ENCODE data around the gene RCAN3.
A peak's percentile ranks its signal among the peaks of the same experiment; 100 is the strongest.

The RCAN3 gene

DNA sequence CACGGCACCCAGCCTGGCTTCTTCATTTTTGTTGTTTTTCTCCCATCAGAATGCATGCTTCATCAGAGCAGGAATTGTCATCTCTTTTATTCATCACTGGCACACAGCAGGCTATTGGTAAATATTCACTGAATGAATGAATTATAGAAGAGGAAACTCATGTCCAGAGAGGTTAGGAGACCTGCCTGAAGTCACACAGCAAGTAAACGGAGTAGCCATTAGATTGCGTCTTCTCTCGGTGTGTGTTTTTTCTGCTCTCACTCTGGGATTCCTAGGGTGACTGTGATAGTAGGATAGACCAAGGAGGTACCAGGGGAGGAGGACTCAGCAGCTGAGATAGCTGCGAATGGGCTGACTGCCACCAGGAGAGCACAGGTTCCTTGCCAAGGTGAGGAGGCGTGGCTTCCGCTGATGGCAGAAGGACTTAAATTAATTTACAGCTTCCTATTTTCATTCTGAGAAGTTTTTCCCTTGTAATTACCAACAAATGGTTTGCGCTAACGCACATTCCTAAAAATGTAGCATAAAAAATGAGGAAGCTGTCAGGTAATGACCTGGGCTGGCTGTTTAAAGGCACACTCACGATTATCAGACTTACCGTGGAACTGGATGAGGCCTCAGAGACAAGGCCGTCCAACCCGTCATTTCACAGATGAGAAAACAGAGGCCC lies 48.8 kb downstream of the RCAN3 start:
- DNase-seq (ENCODE audit: low read depth), result no peak

DNA sequence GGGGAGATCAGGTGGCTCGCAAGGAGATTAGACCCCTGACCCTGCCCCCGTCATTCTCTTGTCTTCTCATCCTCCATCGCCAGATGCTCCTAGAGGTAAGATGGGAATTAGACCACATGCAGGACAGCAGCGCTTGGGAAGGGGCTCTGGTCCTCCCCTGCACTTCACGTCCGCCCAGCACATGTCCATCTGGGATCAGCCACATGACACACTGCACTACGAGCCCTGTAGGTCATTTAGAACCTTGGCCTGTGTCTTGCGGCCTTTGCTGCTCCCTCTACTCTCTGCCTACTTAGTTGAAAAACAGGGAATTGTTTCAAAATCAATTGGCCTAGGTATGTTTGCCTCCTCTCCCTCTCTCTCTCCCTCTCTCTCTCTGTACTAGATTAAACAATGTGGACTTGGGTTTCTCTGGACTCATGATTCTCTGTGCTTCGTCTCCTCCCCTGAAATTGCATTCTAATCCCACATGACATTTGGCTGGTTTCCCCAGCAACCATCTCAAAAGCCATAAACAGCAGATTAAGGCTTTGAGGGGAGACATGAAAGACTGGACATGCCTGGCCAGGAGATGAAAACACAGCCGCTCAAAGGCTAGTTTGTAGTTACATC lies 49.4 kb downstream of the RCAN3 start:
- peak; percentile 21 for DNase-seq (ENCODE audit: low read depth)

DNA sequence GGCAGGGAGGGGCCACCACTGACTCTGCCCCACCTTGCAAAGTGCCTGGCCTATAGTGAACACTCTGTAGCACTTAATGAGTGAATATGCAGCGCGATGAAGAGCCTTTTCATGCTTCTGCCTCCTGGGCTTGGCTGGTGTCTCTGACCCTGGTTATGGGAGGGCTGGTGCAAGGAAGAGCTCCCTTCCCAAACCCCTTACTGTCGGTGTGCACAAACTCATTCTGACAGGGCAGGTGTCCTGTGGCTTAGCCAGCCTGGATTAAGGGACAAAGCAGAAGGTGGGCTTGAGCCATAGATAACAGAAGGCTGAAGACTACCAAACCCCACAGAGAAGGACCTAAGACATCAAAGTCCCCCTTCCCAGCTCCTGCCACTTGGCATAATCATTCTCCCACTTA lies 51.3 kb downstream of the RCAN3 start:
- no peak for DNase-seq (ENCODE audit: low read depth)

GRCh38 chr1:24554714-24555113 lies 52.1 kb downstream of the RCAN3 start:
- DNase-seq (ENCODE audit: low read depth), result no peak

DNA sequence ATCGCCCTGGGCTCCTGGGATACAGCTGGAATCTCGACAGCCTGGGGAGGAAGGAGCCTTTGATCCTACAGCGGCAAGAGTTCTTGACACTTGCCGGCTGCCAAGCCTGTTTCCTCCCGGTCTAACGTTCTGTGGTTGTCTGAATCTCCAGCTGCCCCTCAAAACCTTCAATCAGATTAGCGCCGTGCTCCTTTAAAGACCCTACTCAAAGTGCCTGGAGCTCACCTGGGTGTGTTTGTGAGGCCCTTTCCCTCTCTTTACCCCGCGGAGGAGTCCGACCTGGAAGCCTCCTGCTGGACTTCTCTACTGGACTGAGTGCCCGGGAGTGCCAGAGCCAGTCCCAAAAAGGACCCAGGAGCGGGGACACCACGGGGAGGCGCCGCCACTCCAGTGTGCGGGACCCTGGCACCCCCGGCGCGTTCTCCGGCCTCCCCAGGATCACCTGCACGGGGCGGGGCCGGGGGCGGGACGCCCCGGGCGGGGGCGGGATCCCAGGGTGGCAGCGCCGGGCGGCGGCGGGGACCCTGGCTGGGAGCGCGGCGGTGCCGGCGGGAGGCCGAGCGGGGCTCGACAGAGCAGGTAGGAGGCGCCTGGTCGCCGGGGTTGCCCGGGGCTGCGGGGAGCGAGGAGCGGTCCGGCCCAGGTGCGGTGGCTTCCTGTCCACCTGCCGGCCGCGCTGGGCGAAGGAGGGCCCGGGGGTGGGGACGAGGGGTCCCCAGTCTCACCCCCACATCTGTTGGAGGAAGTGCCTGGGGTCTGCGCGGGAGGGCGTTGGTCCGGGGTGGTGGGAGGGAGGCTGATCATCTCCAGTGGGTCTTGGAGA lies 53.2 kb downstream of the RCAN3 start, which contains the start of gene NCMAP:
Gene NCMAP (plus strand): TSS at position 497 of the 823 bp plus-strand sequence. CDS start 39,344 bp downstream, outside the sequence.
- no peak for DNase-seq (ENCODE audit: low read depth)

GRCh38 chr1:24556414-24556795 lies 53.8 kb downstream of the RCAN3 start:
- DNase-seq (ENCODE audit: low read depth), result no peak

DNA sequence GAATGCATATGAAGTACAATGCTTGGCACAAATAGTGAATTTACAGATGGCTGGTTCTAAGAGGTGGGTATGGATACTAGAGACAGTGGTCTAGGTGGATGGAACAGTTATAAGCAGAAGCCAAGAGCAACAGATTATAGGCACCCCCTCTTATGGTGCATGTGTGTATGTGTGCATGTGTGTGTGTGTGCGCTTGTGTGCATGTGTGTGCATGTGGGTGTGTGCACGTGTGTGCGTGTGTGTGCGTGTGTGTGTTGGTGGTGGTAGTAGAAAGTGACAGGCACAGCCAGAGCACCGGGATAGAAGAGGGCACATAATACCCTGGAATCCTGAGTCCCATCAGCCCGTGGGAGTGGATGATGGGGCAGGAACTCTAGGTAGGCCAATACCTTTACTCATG lies 54.6 kb downstream of the RCAN3 start:
- no peak for DNase-seq (ENCODE audit: low read depth)

- DNase-seq (ENCODE audit: low read depth), result no peak
Measured at GRCh38 chr1:24557711-24558131, 55.1 kb downstream of the RCAN3 start.

DNA sequence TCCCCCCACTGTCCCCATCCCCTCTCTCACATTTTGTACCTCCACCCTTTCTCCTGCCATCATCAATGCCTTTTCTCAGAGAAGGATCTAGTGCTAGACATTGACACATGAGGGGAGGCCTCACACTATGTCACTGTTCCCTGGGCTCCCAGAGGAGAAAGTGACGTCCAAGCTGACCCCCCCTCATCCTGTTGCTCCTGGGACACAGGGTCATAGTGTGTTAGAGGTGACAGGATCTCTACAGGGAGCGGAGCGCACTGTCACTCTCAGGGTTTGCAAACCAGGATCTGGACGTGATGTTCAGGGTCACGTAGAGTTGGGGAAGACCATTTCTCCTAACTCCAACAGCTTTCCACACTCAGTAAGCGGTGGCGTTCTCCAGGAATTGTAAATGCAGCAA lies 55.8 kb downstream of the RCAN3 start:
- no peak for DNase-seq (ENCODE audit: low read depth)

GRCh38 chr1:24558902-24559791 lies 56.5 kb downstream of the RCAN3 start:
- peak; percentile 56 for DNase-seq (ENCODE audit: low read depth)

- no peak for DNase-seq (ENCODE audit: low read depth)
Measured at GRCh38 chr1:24560361-24560760, 57.7 kb downstream of the RCAN3 start.

DNA sequence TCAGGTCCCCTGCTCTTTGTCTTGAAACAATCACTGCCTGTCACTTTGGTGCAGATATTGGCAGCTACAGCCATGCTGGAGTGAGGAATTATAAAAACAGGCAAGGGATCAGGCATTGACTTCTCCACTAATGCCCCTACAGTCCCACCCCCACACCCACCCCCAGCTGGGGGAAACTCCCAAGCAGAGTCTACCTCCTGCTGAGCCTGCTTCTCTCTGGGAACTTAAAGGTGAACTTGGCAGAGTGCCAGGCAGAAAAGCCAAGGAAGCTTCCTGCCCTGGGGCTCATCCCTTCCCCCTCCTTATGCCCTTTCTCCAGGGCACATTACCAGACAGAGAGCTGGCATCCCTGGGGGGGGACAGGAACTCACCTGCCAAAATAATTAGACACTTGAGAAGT lies 60.0 kb downstream of the RCAN3 start:
- DNase-seq (ENCODE audit: low read depth), result no peak

- no peak for DNase-seq (ENCODE audit: low read depth)
Measured at GRCh38 chr1:24564695-24565094, 62.1 kb downstream of the RCAN3 start.

DNA sequence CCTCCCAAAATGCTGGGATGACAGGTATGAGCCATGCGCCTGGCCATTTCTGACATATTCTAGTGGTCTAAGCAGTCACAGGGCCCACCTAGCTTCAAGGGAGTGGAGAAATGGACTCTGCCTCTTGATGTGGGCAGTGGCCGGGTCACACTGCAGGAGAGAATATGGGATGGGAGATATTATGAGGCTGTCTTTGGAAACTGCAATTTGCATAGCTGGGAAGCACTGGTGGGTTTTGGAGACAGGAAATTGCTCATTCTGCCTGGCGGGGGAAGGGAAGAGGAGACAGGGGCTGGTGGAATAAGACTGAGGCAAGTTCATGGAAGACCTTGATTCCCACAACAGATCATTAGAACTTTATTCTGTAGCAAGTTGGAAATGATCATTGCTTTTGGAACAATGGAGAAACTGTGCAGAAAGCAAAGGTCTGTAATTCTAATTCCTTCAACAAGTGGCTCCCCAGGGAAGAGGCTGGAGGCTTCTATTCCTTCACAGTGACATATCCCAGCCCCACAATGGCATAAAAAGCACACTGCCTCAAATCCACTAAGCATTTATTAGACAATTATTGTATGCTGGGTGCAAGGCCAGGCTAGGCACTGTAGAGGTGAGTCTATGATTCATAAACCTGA lies 63.7 kb downstream of the RCAN3 start:
- DNase-seq (ENCODE audit: low read depth), result no peak

GRCh38 chr1:24567792-24568388 lies 65.3 kb downstream of the RCAN3 start:
- no peak for DNase-seq (ENCODE audit: low read depth)

- no peak for DNase-seq (ENCODE audit: low read depth)
Measured at GRCh38 chr1:24568475-24568874, 65.8 kb downstream of the RCAN3 start.

DNA sequence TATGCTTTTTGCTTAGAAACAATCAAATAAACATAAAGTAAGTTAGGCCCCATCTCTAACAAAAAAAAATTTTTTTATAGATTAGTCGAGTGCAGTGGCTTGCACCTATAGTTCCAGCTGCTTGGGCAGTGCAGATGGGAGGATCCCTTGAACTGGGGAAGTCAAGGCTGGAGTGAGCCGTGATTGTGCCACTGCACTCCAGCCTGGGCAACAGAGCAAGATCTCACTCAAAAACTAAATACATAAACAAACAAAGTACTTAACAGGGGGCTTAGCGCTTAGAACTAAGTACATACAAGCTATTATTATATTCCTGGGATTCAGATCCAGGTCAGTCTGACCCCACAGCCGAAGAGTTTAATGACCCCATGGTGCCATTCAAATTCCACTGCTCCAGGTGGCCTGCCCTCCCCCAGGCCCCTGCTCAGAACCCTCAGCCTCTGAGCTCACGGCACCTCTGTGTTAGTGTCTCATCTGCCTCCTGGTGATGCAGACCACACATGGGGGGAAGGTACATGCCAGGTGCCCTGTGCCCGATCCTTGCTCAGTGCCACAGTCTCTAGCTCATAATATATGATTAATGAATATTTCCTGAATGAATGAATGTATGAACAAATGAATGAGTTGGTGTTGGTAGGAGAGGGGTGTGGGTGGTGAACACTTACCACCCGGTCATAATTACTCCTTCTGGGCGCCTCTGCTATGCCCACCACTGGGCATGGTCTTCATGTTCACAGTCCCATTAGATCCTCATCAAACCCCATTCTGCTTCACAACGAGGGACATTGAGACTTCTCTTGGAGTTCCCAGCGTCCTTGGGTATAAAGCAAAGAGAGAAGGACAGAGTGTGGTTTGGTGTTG lies 67.9 kb downstream of the RCAN3 start:
- DNase-seq (ENCODE audit: low read depth), result no peak

- DNase-seq (ENCODE audit: low read depth), result no peak
Measured at GRCh38 chr1:24572301-24572700, 69.7 kb downstream of the RCAN3 start.

- no peak for DNase-seq (ENCODE audit: low read depth)
Measured at GRCh38 chr1:24575905-24576587, 73.4 kb downstream of the RCAN3 start.

DNA sequence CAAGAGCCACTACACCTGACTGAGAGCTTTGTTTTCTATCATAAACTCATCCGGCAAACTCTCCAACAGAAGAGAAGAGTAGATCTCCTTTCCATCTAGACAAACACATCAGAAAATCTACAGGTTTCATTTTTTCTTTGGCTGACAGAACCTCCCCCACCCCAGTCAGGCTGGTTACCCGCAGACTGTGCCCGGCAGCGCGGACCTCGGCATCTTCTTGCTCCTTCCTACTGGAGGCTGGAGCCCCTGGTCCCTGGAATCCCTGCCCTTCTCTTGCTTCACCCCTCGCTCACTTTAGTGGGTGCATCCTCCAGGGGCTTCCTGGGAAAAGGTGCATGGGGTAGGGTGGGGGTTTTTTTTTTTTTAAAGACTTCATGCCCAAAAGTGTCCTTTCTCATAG lies 76.2 kb downstream of the RCAN3 start:
- DNase-seq (ENCODE audit: low read depth), result no peak

Data from stromal cell of bone marrow (primary cell).